ENCODE results near the gene ANO8. TPM values are rescaled to one million over a fixed set of nuclear protein-coding genes. Genes with fewer than 3 reads are reported as not detected.

ANO8 gene
- total RNA-seq, 6 experiments from 2014 or later, result 5.0 to 8.8 (median 6.6) TPM

DNA sequence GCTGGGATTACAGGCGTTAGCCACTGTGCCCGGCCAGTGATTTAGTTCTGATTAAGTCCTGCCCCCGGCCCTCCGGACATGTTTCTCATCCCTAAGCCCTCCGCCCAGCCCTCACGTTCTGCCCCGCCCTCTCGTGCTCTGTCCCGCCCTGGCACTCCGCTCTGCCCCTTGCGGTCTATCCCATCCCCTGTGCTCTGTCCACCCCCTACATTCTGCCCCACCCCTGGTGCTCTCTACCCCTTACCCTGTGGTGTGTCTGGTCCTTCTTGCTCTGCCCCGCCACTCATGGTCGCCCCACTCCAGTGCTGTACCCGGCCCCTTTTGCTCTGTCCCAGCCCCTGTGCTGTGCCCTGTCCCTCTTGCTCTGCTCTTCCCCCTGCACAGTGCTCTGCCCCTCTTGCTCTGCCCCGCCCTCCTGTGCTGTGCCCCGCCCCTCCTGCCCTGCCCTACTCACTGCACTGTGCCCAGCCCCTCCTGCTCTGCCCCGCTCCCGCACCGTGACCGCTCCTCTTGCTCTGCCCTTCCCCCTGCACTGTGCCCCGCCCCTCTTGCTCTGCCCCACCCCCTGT lies 5.7 kb upstream of the ANO8 start:
- intact Hi-C loops (cut with DNase I), result loop anchor here in 1 of 2 donors (10.0 kb wide), 1 partner anchor 114 kb away; no protein-coding TSS in a partner anchor
- WGBS (ENCODE audit: insufficient coverage, low coverage, low lambda C conversion rate, missing lambda C conversion rate), result 65% methylated on average over 21 of the region's 21 CpGs
- H3K27ac ChIP-seq, result peak overlapping the region in 1 of 3 donors; percentile 48

DNA sequence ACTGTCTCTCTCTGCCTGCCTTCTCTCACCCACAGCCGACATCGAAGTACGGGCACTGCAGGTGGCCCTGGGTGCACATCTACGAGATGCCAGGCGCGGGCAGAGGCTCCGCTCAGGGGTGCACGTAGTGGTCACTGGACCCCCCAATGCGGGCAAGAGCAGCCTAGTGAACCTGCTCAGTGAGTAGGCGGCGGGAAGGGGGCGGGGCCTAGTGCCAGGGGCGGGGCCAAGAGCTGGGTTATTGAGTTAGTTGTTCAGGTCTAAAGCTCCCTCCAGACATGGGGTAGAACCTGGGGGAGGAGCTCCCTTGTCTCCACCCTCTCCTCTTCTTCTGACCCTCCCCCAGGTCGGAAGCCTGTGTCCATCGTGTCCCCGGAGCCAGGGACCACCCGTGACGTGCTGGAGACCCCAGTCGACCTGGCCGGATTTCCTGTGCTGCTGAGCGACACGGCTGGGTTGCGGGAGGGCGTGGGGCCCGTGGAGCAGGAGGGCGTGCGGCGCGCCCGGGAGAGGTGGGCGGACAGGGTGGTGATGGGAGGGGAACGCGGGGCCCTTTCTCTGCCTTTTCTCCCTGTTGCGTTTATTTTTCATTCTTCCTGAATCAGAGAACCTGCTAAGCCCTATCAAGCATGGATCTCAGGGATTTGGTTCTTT lies 4.6 kb upstream of the ANO8 start:
- WGBS (ENCODE audit: insufficient coverage, low coverage, low lambda C conversion rate, missing lambda C conversion rate), result 93% methylated on average over 8 of the region's 34 CpGs

More for the DNA sequence above, 5.7 kb upstream of the ANO8 start:
- Histone ChIP-seq H3K9me3 (no peaks in the 10 kb centered on the region), H3K4me1 (peaks cover 0 to 14% (median 5%) of the 10 kb centered on the region in 4 donors), H3K36me3 (no peaks in the 10 kb centered on the region), H3K4me3 (peak overlapping the region in 1 of 3 donors; percentile 10), H3K27me3 (no peaks in the 10 kb centered on the region)
- ATAC-seq (peak; percentile 70 to 83 (median 73)), DNase-seq (peak; percentile 88 to 94 (median 91))
- TF ChIP-seq POLR2A (IDR thresholded peaks at IDR 0.05), result no peak
- TF ChIP-seq, protein P1, sequence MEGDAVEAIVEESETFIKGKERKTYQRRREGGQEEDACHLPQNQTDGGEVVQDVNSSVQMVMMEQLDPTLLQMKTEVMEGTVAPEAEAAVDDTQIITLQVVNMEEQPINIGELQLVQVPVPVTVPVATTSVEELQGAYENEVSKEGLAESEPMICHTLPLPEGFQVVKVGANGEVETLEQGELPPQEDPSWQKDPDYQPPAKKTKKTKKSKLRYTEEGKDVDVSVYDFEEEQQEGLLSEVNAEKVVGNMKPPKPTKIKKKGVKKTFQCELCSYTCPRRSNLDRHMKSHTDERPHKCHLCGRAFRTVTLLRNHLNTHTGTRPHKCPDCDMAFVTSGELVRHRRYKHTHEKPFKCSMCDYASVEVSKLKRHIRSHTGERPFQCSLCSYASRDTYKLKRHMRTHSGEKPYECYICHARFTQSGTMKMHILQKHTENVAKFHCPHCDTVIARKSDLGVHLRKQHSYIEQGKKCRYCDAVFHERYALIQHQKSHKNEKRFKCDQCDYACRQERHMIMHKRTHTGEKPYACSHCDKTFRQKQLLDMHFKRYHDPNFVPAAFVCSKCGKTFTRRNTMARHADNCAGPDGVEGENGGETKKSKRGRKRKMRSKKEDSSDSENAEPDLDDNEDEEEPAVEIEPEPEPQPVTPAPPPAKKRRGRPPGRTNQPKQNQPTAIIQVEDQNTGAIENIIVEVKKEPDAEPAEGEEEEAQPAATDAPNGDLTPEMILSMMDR (IDR thresholded peaks at IDR 0.05), result no peak

DNA sequence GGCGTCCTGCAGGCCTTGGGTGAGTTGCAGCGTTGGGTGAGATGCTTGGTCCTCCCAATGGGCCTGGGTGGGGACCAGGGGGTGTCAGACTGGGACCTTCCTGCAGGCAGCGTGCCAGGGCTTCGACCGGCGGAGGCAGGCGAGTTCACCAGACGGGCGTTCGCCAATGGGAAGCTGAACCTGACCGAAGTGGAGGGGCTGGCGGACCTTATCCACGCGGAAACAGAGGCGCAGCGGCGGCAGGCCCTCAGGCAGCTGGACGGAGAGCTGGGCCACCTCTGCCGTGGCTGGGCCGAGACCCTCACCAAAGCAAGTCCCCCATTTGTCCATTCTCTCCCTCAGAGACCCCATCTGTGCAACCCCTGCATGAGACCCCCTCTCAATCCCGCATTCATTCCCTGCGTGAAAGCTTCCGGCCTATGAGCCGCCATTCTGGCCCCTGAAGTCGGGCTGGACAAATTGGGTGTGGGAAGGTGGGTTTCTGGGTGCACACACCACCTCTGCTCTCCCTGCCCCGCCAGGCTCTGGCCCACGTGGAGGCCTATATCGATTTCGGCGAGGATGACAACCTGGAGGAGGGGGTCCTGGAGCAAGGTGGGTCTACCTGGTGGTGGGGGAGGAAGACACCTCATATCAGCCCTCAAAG lies 3.9 kb upstream of the ANO8 start:
- no peaks in the 10 kb centered on the region for H3K27me3 ChIP-seq
- no peak for ATAC-seq
- H3K9me3 ChIP-seq, result no peaks in the 10 kb centered on the region
- intact Hi-C loops (cut with DNase I), result no loop called here
- no peak for TF ChIP-seq POLR2A (IDR thresholded peaks at IDR 0.05)
- TF ChIP-seq, protein P1 (IDR thresholded peaks at IDR 0.05), result no peak
- no peaks in the 10 kb centered on the region for H3K36me3 ChIP-seq
- H3K4me1 ChIP-seq, result peaks cover 0 to 24% (median 5%) of the 10 kb centered on the region in 4 donors
- H3K4me3 ChIP-seq, result no peak overlapping the region
- DNase-seq, result no peak
- WGBS (ENCODE audit: insufficient coverage, low coverage, low lambda C conversion rate, missing lambda C conversion rate), result 100% methylated on average over 5 of the region's 30 CpGs
- no peak overlapping the region for H3K27ac ChIP-seq

More for the DNA sequence above, 4.6 kb upstream of the ANO8 start:
- no peak for ATAC-seq
- intact Hi-C loops (cut with DNase I), result no loop called here
- no peak overlapping the region for H3K4me3 ChIP-seq
- no peak for DNase-seq
- no peak overlapping the region for H3K27ac ChIP-seq
- TF ChIP-seq POLR2A (IDR thresholded peaks at IDR 0.05), result no peak
- TF ChIP-seq, protein P1 (IDR thresholded peaks at IDR 0.05), result no peak
- no peaks in the 10 kb centered on the region for H3K27me3 ChIP-seq
- no peaks in the 10 kb centered on the region for H3K36me3 ChIP-seq
- H3K4me1 ChIP-seq, result peaks cover 0 to 19% (median 5%) of the 10 kb centered on the region in 4 donors
- H3K9me3 ChIP-seq, result no peaks in the 10 kb centered on the region

DNA sequence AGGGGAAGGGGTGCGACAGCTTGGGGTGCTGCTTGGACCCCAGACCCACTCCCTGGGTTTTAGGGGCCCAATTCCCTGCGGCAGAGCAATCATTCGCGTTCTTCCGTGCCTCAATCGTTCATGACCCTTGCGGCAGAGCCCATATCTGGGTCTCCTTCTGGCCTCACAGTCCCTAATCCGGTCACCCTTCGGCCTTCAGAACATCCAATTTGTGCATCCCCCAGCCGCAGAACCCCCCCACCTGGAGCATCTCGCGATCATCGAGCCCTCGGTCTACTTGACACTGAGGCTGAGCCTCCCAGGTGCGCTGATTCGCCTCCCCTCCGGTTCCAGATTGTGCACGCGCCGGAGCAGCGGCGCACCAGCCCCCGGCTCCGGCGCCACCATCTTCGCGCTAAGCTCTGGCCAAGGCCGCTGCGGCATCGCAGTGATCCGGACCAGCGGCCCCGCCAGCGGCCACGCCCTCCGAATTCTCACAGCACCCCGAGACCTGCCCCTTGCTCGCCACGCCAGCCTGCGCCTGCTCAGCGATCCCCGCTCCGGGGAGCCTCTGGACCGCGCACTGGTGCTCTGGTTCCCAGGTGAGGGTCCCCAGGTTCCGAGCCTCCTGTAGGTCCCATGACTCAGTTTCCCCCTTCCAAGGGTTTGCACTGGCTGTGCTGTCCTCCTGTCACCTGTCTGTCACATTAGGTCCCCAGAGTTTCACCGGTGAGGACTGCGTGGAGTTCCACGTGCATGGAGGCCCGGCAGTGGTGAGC lies 3.2 kb upstream of the ANO8 start:
- H3K4me3 ChIP-seq, result peak overlapping the region; percentile 63 to 73 (median 67)
- no peak for TF ChIP-seq POLR2A (IDR thresholded peaks at IDR 0.05)
- no peak for DNase-seq
- H3K9me3 ChIP-seq, result no peaks in the 10 kb centered on the region
- WGBS (ENCODE audit: insufficient coverage, low coverage, low lambda C conversion rate, missing lambda C conversion rate), result no CpG with 5 or more reads among the region's 50 CpGs
- peaks cover 0 to 24% (median 5%) of the 10 kb centered on the region in 4 donors for H3K4me1 ChIP-seq
- intact Hi-C loops (cut with DNase I), result no loop called here
- H3K27ac ChIP-seq, result peak overlapping the region in 2 of 3 donors; percentile 31 to 78
- H3K36me3 ChIP-seq, result no peaks in the 10 kb centered on the region
- ATAC-seq, result no peak
- H3K27me3 ChIP-seq, result no peaks in the 10 kb centered on the region

Data from right lobe of liver (tissue), 6 donors.